GM18951 (cell line): ENCODE measurements around the gene LARGE1.

Experiments used
- POLR2A ChIP-seq: IDR thresholded peaks from 4 replicates; pipeline ENCODE4 v1.6.1; 2011; ENCODE audit warnings: mild to moderate bottlenecking; ENCODE audit not compliant: insufficient read length, insufficient read depth; ENCODE audit errors: extremely low read depth
- in situ Hi-C: fragments of 300-500 bp; cut with MboI; formaldehyde crosslinking; loops from one replicate; pipeline ENCODE4 v1.12.0; 2022; ENCODE audit warnings: low sequenced_read_pairs, mixed read lengths, inconsistent platforms; ENCODE audit not compliant: unreplicated experiment

The LARGE1 gene

GRCh38 chr22:33883961-33884808 is 36.1 kb downstream of the LARGE1 start:
- no peak for TF ChIP-seq POLR2A
- in situ Hi-C loops, result no loop called here

- in situ Hi-C loops, result no loop called here
These were observed 36.7 kb downstream of the LARGE1 start for GRCh38 chr22:33883561-33883960.

GRCh38 chr22:33882991-33883390 is 37.3 kb downstream of the LARGE1 start:
- TF ChIP-seq POLR2A, result no peak
- in situ Hi-C loops, result no loop called here

More at GRCh38 chr22:33883561-33883960, 36.7 kb downstream of the LARGE1 start:
- TF ChIP-seq POLR2A, result no peak

GRCh38 chr22:33880986-33881385 is 39.3 kb downstream of the LARGE1 start:
- in situ Hi-C loops, result no loop called here
- no peak for TF ChIP-seq POLR2A

GRCh38 chr22:33879796-33880195 is 40.5 kb downstream of the LARGE1 start:
- in situ Hi-C loops, result no loop called here

GRCh38 chr22:33875316-33875715 is 45.0 kb downstream of the LARGE1 start:
- in situ Hi-C loops, result no loop called here
- no peak for TF ChIP-seq POLR2A

More at GRCh38 chr22:33879796-33880195, 40.5 kb downstream of the LARGE1 start:
- no peak for TF ChIP-seq POLR2A

GRCh38 chr22:33874206-33874605 is 46.1 kb downstream of the LARGE1 start:
- no peak for TF ChIP-seq POLR2A
- in situ Hi-C loops, result no loop called here

GRCh38 chr22:33873666-33874065 is 46.6 kb downstream of the LARGE1 start:
- in situ Hi-C loops, result no loop called here
- TF ChIP-seq POLR2A, result no peak

- in situ Hi-C loops, result no loop called here
- no peak for TF ChIP-seq POLR2A
These were observed 47.1 kb downstream of the LARGE1 start for GRCh38 chr22:33873186-33873585.

- no peak for TF ChIP-seq POLR2A
- in situ Hi-C loops, result no loop called here
These were observed 48.3 kb downstream of the LARGE1 start for GRCh38 chr22:33871935-33872334.

GRCh38 chr22:33869946-33870345 is 50.3 kb downstream of the LARGE1 start:
- TF ChIP-seq POLR2A, result no peak
- in situ Hi-C loops, result no loop called here

GRCh38 chr22:33867971-33868370 is 52.3 kb downstream of the LARGE1 start:
- TF ChIP-seq POLR2A, result no peak
- in situ Hi-C loops, result no loop called here

- in situ Hi-C loops, result no loop called here
- TF ChIP-seq POLR2A, result no peak
These were observed 53.0 kb downstream of the LARGE1 start for GRCh38 chr22:33867118-33867866.

- in situ Hi-C loops, result no loop called here
- TF ChIP-seq POLR2A, result no peak
These were observed 53.8 kb downstream of the LARGE1 start for GRCh38 chr22:33866511-33866910.

- in situ Hi-C loops, result no loop called here
- TF ChIP-seq POLR2A, result no peak
These were observed 54.3 kb downstream of the LARGE1 start for GRCh38 chr22:33865996-33866395.
